Neutrophil (primary cell): ENCODE results near the gene SNAPC4.

Experiments
- H3K27ac ChIP-seq: fragments of 200-600 bp; sonication (generic); 2 replicates; pipeline ENCODE4 v1.5.1; 2016; ENCODE audit warnings: mild to moderate bottlenecking, moderate library complexity
- H3K27me3 ChIP-seq: fragments of 200-600 bp; sonication (generic); 2 replicates; pipeline ENCODE4 v1.6.0; 2016; ENCODE audit warnings: mild to moderate bottlenecking
- H3K36me3 ChIP-seq: fragments of 200-600 bp; sonication (generic); 2 replicates; pipeline ENCODE4 v1.5.1; 2017
- H3K4me1 ChIP-seq, 2 experiments: fragments of 200-600 bp in 1 of 2; sonication (generic) in 1 of 2; 1 replicate in 1 of 2; 2 replicates in 1 of 2; pipeline versions ENCODE4 v1.5.1 to v1.6.1; 2013 to 2016; ENCODE audit warnings: low read depth in 1 of 2, low read length in 1 of 2, mild to moderate bottlenecking in 1 of 2, moderate library complexity in 1 of 2; ENCODE audit not compliant: control insufficient read depth in 1 of 2, insufficient read depth in 1 of 2
- H3K4me3 ChIP-seq, 2 experiments: fragments of 200-600 bp in 1 of 2; sonication (generic) in 1 of 2; 1 replicate in 1 of 2; 2 replicates in 1 of 2; pipeline ENCODE4 v1.5.1; 2013 to 2016; ENCODE audit warnings: low read depth in 1 of 2, low read length in 1 of 2, mild to moderate bottlenecking in 1 of 2, moderate library complexity in 1 of 2
- H3K9me3 ChIP-seq: fragments of 200-600 bp; sonication (generic); 2 replicates; pipeline ENCODE4 v1.5.1; 2016
- CTCF ChIP-seq: fragments of 200-600 bp; sonication (generic); IDR thresholded peaks from 2 replicates; pipeline ENCODE4 v1.5.1; 2016; ENCODE audit warnings: antibody characterized with exemption

Gene SNAPC4

GRCh38 chr9:136399176-136400037, 563 bp downstream of the SNAPC4 start:
- no peaks in the 10 kb centered on the region for H3K9me3 ChIP-seq
- H3K4me1 ChIP-seq, result peaks cover 15 to 17% of the 10 kb centered on the region in 2 experiments
- peaks cover 5% of the 10 kb centered on the region for H3K27me3 ChIP-seq
- TF ChIP-seq CTCF, result no peak
- H3K36me3 ChIP-seq, result peaks cover 46% of the 10 kb centered on the region
- peak overlapping the region; percentile 57 for H3K27ac ChIP-seq
- peak overlapping the region; percentile 81 to 93 for H3K4me3 ChIP-seq

- Histone ChIP-seq H3K27me3 (peaks cover 5% of the 10 kb centered on the region), H3K27ac (no peak overlapping the region), H3K36me3 (peaks cover 49% of the 10 kb centered on the region), H3K9me3 (no peaks in the 10 kb centered on the region), H3K4me1 (peaks cover 15 to 17% of the 10 kb centered on the region in 2 experiments), H3K4me3 (no peak overlapping the region)
- no peak for TF ChIP-seq CTCF
Observed at GRCh38 chr9:136398286-136398685, 1.7 kb downstream of the SNAPC4 start.

- TF ChIP-seq CTCF, result no peak
- Histone ChIP-seq H3K4me3 (no peak overlapping the region), H3K4me1 (peaks cover 15 to 17% of the 10 kb centered on the region in 2 experiments), H3K36me3 (peaks cover 55% of the 10 kb centered on the region), H3K27me3 (peaks cover 5% of the 10 kb centered on the region), H3K9me3 (no peaks in the 10 kb centered on the region), H3K27ac (no peak overlapping the region)
Observed at GRCh38 chr9:136397643-136398042, 2.3 kb downstream of the SNAPC4 start.

GRCh38 chr9:136396219-136396515, 3.8 kb downstream of the SNAPC4 start:
- Histone ChIP-seq H3K4me3 (no peak overlapping the region), H3K27ac (no peak overlapping the region), H3K9me3 (no peaks in the 10 kb centered on the region), H3K36me3 (peaks cover 68% of the 10 kb centered on the region), H3K4me1 (peaks cover 15 to 17% of the 10 kb centered on the region in 2 experiments), H3K27me3 (peaks cover 5% of the 10 kb centered on the region)
- TF ChIP-seq CTCF, result no peak

- Histone ChIP-seq H3K4me3 (no peak overlapping the region), H3K4me1 (peaks cover 14 to 16% of the 10 kb centered on the region in 2 experiments), H3K27me3 (peaks cover 5% of the 10 kb centered on the region), H3K27ac (no peak overlapping the region), H3K9me3 (no peaks in the 10 kb centered on the region), H3K36me3 (peaks cover 74% of the 10 kb centered on the region)
- TF ChIP-seq CTCF, result no peak
Observed at GRCh38 chr9:136395345-136396218, 4.4 kb downstream of the SNAPC4 start.
